ENCODE data around the gene WHRN. TPM values are rescaled to one million over a fixed set of nuclear protein-coding genes. Genes with fewer than 3 reads are reported as not detected.

The WHRN gene
- total and polyA plus RNA-seq, 9 of the 15 experiments (the other 6 are each of a cell fraction or from before 2014, with no cell fraction given): 0.31 to 14.1 (median 3.0) TPM

- no peak overlapping the region for H3K4me2 ChIP-seq (ENCODE audit: insufficient read depth, low read length)
- no peaks in the 10 kb centered on the region for H3K27me3 ChIP-seq (ENCODE audit: control insufficient read depth in 2 of 2, insufficient read depth in 2 of 2, low read length in 2 of 2)
- no peak overlapping the region for H3K27ac ChIP-seq (ENCODE audit: extremely low read depth, low read depth, low read length)
- ATAC-seq: no peak
- H3K9me1 ChIP-seq (ENCODE audit: control insufficient read depth, insufficient read depth, low read length): no peaks in the 10 kb centered on the region
- 0 out of 2 replicates have a peak, but pooled peaks cover 4% of the 10 kb centered on the region for H4K20me1 ChIP-seq (replicated peaks; ENCODE audit: control insufficient read depth, insufficient read depth, low read length)
- in situ Hi-C loops (cut with MboI) (no loop called here), intact Hi-C loops (cut with micrococcal nuclease) (no loop called here)
- no peak for FAIRE-seq
- DNase-seq (ENCODE audit: extremely low read depth in 1 of 4, low spot score in 3 of 4): no peak
- H3K4me3 ChIP-seq: no peak overlapping the region
- no peaks in the 10 kb centered on the region for H3K9me3 ChIP-seq (replicated peaks; ENCODE audit: control insufficient read depth, insufficient read depth, low read depth, low read length)
- 32% methylated on average over 3 of the region's 3 CpGs for WGBS (ENCODE audit: insufficient coverage, low coverage, missing lambda C conversion rate)
- BruUV-seq (replicated peaks): no TSS peak
- no peaks in the 10 kb centered on the region for H3K36me3 ChIP-seq (ENCODE audit: control insufficient read depth, insufficient read depth, low read length)
- H3K79me2 ChIP-seq (ENCODE audit: control insufficient read depth, insufficient read depth, low read length): no peaks in the 10 kb centered on the region
- no peak overlapping the region for H2AFZ ChIP-seq (ENCODE audit: low read depth, low read length)
- CTCF ChIA-PET (ENCODE audit: low intra/inter-chr PET ratio): no interaction called here
- H3K9ac ChIP-seq (ENCODE audit: insufficient read depth in 1 of 2, low read depth in 2 of 2, low read length in 2 of 2): no peak overlapping the region
- POLR2A ChIA-PET: interaction anchor here (0.7 to 1.0 kb wide), 3 partner anchors 12 to 492 kb away, joined by 3 read pairs; no protein-coding TSS in a partner anchor
- no peaks in the 10 kb centered on the region; a peak in 1 of 5 replicates for H3K4me1 ChIP-seq (replicated peaks in 1 of 2; ENCODE audit: control insufficient read depth in 2 of 2, insufficient read depth in 2 of 2, low read length in 2 of 2)
- no peak for TF ChIP-seq ZBTB9 (CRISPR knock-in tag; IDR thresholded peaks at IDR 0.05)
- no peak for TF ChIP-seq MEF2A (IDR thresholded peaks at IDR 0.05; ENCODE audit: control insufficient read depth, low read depth, low read length)
- no peak for TF ChIP-seq MTA3 (IDR thresholded peaks at IDR 0.05; ENCODE audit: borderline replicate concordance)
- no peak for TF ChIP-seq ZNF124 (CRISPR knock-in tag; IDR thresholded peaks at IDR 0.05)
- no peak for TF ChIP-seq ZNF253 (CRISPR knock-in tag; conservative IDR thresholded peaks at IDR 0.05)
- no peak for TF ChIP-seq MYC (IDR thresholded peaks at IDR 0.05; ENCODE audit: low read depth, low read length)
- no peak for TF ChIP-seq MYC (CRISPR knock-in tag; IDR thresholded peaks at IDR 0.05; ENCODE audit: borderline replicate concordance, low read depth)
- TF ChIP-seq NR1H2 (CRISPR knock-in tag; IDR thresholded peaks at IDR 0.05): no peak
- TF ChIP-seq, protein P1, sequence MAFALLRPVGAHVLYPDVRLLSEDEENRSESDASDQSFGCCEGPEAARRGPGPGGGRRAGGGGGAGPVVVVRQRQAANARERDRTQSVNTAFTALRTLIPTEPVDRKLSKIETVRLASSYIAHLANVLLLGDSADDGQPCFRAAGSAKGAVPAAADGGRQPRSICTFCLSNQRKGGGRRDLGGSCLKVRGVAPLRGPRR (CRISPR knock-in tag; IDR thresholded peaks at IDR 0.05): no peak
- TF ChIP-seq SRSF3 (IDR thresholded peaks at IDR 0.05; ENCODE audit: insufficient read depth, low read length): no peak
- no peak for TF ChIP-seq NR2F6 (CRISPR knock-in tag; IDR thresholded peaks at IDR 0.05)
- no peak for TF ChIP-seq FOXJ3 (CRISPR knock-in tag; IDR thresholded peaks at IDR 0.05)
- no peak for TF ChIP-seq SOX6 (IDR thresholded peaks at IDR 0.05)
- TF ChIP-seq, protein P2, sequence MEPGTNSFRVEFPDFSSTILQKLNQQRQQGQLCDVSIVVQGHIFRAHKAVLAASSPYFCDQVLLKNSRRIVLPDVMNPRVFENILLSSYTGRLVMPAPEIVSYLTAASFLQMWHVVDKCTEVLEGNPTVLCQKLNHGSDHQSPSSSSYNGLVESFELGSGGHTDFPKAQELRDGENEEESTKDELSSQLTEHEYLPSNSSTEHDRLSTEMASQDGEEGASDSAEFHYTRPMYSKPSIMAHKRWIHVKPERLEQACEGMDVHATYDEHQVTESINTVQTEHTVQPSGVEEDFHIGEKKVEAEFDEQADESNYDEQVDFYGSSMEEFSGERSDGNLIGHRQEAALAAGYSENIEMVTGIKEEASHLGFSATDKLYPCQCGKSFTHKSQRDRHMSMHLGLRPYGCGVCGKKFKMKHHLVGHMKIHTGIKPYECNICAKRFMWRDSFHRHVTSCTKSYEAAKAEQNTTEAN (CRISPR knock-in tag; IDR thresholded peaks at IDR 0.05): no peak
- no peak for TF ChIP-seq THRAP3 (IDR thresholded peaks at IDR 0.05; ENCODE audit: borderline replicate concordance)
- TF ChIP-seq CEBPG (CRISPR knock-in tag; IDR thresholded peaks at IDR 0.05): no peak
- TF ChIP-seq CEBPG (tag; conservative IDR thresholded peaks at IDR 0.05 in 1 of 2, IDR thresholded peaks at IDR 0.05 in 1 of 2): no peak
- TF ChIP-seq, protein P3, sequence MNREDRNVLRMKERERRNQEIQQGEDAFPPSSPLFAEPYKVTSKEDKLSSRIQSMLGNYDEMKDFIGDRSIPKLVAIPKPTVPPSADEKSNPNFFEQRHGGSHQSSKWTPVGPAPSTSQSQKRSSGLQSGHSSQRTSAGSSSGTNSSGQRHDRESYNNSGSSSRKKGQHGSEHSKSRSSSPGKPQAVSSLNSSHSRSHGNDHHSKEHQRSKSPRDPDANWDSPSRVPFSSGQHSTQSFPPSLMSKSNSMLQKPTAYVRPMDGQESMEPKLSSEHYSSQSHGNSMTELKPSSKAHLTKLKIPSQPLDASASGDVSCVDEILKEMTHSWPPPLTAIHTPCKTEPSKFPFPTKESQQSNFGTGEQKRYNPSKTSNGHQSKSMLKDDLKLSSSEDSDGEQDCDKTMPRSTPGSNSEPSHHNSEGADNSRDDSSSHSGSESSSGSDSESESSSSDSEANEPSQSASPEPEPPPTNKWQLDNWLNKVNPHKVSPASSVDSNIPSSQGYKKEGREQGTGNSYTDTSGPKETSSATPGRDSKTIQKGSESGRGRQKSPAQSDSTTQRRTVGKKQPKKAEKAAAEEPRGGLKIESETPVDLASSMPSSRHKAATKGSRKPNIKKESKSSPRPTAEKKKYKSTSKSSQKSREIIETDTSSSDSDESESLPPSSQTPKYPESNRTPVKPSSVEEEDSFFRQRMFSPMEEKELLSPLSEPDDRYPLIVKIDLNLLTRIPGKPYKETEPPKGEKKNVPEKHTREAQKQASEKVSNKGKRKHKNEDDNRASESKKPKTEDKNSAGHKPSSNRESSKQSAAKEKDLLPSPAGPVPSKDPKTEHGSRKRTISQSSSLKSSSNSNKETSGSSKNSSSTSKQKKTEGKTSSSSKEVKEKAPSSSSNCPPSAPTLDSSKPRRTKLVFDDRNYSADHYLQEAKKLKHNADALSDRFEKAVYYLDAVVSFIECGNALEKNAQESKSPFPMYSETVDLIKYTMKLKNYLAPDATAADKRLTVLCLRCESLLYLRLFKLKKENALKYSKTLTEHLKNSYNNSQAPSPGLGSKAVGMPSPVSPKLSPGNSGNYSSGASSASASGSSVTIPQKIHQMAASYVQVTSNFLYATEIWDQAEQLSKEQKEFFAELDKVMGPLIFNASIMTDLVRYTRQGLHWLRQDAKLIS (CRISPR knock-in tag; IDR thresholded peaks at IDR 0.05): no peak
Observed at GRCh38 chr9:114450181-114450580, 55.1 kb downstream of the WHRN start.

Measured in K562 (cell line).